ENCODE measurements around the gene DDX25. TPM values are rescaled to one million over a fixed set of nuclear protein-coding genes. Genes with fewer than 3 reads are reported as not detected.

DDX25 gene
- total RNA-seq, 1 experiment from 2014 or later: 1.5 TPM

DNA sequence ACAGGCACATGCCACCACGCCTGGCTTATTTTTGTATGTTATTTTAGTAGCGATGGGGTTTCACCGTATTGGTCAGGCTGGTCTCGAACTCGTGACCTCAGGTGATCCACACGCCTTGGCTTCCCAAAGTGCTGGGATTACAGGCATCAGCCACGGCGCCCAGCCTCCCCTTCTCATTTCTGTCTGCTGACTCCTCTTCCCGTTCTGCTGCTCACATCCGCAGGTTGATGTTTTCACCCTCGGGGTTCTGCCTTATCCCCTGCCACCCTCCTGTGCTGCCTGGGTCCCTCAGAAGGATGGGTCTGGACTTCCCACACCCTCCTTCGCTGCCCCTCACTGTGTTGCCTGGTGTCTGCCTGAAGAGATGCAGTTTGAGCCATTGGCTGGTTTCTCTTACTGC lies 22.4 kb downstream of the DDX25 start:
- DNase-seq (ENCODE audit: low read depth, low spot score): no peak
- in situ Hi-C loops (cut with HindIII; ENCODE audit: low pct_unique_long_range_greater_than_20kb, low sequenced_read_pairs): no loop called here

- no peak for DNase-seq (ENCODE audit: low read depth, low spot score)
- in situ Hi-C loops (cut with HindIII; ENCODE audit: low pct_unique_long_range_greater_than_20kb, low sequenced_read_pairs): no loop called here
These were observed 25.3 kb downstream of the DDX25 start for GRCh38 chr11:125929445-125930075.

GRCh38 chr11:125930076-125930450 lies 25.8 kb downstream of the DDX25 start:
- in situ Hi-C loops (cut with HindIII; ENCODE audit: low pct_unique_long_range_greater_than_20kb, low sequenced_read_pairs): no loop called here
- no peak for DNase-seq (ENCODE audit: low read depth, low spot score)

GRCh38 chr11:125931116-125931515 lies 26.8 kb downstream of the DDX25 start:
- in situ Hi-C loops (cut with HindIII; ENCODE audit: low pct_unique_long_range_greater_than_20kb, low sequenced_read_pairs): no loop called here
- no peak for DNase-seq (ENCODE audit: low read depth, low spot score)

- DNase-seq (ENCODE audit: low read depth, low spot score): no peak
- in situ Hi-C loops (cut with HindIII; ENCODE audit: low pct_unique_long_range_greater_than_20kb, low sequenced_read_pairs): no loop called here
These were observed 27.4 kb downstream of the DDX25 start for GRCh38 chr11:125931668-125932067.

DNA sequence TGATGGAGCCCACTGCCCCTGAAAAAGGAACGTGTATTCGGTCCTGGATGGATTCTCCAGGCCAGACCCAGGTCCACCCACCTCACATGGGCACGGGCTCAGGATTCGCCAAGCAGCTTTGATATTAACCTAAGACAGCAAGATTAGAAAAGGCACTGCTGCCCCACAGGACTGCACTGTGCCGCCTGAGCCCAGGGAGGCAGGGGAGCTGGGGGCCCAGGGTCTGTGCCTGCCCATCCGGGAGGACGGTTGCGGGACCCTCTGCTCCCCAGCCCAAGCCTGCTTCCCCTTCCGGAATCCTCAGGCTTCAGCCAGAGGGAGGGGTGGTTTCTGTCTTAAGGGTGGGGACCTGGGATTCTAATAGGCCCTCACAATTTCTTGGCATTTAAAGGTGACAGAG lies 28.0 kb downstream of the DDX25 start:
- DNase-seq (ENCODE audit: low read depth, low spot score): no peak
- in situ Hi-C loops (cut with HindIII; ENCODE audit: low pct_unique_long_range_greater_than_20kb, low sequenced_read_pairs): no loop called here

DNA sequence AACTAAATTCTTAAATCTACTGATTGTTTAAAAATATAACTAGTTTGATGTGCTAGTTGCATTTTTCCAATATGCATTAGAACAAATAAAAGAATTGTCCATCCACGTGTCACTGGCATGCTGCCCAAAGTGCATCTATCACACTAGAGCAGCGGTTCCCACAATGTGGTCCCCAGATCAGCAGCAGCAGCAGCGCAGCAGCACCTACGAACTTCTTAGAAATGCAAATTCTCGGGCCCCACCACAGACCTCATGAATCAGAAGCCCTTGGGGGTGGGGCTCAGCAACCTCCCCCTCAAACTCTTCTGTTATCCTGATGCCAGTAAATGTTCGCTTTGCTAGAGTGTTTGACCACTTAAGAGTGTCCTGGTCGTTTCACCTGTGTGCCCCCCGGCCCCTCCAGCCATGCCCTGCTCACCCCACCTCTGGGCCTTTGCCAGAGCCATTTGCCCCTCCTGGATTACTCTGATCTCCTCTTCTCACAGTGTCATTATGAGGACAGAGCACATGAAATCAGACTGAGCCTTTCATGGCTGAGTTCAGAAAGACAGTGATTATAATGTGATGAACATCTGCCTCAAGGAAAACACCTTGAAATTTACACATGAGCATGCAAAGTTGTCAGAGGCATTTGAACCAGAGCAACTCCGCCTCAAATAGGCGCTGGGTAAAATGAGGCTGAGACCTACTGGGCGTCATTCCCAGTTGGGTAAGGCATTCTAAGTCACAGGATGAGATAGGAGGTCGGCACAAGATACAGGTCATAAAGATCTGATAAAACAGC lies 28.9 kb downstream of the DDX25 start:
- in situ Hi-C loops (cut with HindIII; ENCODE audit: low pct_unique_long_range_greater_than_20kb, low sequenced_read_pairs): no loop called here
- DNase-seq (ENCODE audit: low read depth, low spot score): no peak

DNA sequence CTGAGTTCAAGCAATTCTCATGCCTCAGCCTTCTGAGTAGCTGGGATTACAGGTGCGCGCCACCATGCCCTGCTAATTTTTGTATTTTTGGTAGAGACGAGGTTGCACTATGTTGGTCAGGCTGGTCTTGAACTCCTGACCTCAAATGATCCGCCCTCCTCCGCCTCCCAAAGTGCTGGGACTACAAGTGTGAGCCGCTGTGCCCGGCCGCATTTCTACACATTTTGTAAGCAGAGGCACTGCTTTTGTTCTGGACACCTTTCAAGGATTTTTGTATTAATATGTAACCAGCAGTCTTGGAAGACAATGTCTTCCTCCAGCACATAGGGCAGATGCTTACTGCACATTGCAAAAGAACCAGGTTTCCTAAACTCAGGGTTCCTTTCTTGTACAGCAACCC lies 30.2 kb downstream of the DDX25 start:
- DNase-seq (ENCODE audit: low read depth, low spot score): no peak
- in situ Hi-C loops (cut with HindIII; ENCODE audit: low pct_unique_long_range_greater_than_20kb, low sequenced_read_pairs): no loop called here

DNA sequence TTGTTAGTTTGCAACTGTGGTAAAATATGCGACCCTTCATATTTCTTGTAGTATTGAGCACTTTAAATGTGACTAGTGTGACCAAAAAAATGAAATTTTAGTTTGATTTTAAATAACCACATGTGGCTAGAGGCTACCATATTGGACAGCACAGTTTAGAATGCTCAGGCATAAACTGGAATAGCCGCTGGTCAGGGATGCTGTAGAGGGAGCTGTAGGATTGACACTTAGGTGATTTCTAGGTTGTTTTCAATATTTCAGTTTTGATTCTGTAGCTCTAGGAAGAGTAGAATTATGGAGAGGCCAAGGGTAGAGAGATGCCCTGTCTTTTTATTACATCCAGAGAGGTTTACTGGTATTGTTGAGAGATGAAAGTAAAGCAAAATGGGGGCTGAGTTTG lies 30.7 kb downstream of the DDX25 start:
- no peak for DNase-seq (ENCODE audit: low read depth, low spot score)
- in situ Hi-C loops (cut with HindIII; ENCODE audit: low pct_unique_long_range_greater_than_20kb, low sequenced_read_pairs): no loop called here

GRCh38 chr11:125935618-125936199 lies 31.4 kb downstream of the DDX25 start:
- no peak for DNase-seq (ENCODE audit: low read depth, low spot score)
- in situ Hi-C loops (cut with HindIII; ENCODE audit: low pct_unique_long_range_greater_than_20kb, low sequenced_read_pairs): no loop called here

DNA sequence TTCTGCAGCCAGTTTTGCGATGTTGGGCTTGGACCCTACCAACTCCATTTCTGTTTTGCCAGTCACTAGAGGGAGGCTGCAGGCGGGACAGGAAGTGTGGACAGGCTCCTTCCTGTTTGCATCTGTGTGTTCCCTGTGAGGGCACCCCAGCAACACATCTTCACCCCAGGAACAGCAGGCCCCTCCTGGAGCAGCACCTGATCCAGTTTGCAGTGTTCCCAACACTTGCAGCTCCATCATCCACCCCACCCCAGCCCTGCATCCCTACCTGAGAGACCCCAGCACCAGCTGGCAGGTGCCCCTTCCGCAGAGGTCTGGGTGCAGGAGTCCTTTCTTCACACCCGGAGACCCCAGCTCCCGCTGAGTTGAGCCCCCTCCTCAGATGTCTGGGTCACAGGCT lies 34.1 kb downstream of the DDX25 start:
- in situ Hi-C loops (cut with HindIII; ENCODE audit: low pct_unique_long_range_greater_than_20kb, low sequenced_read_pairs): no loop called here
- DNase-seq (ENCODE audit: low read depth, low spot score): no peak

DNA sequence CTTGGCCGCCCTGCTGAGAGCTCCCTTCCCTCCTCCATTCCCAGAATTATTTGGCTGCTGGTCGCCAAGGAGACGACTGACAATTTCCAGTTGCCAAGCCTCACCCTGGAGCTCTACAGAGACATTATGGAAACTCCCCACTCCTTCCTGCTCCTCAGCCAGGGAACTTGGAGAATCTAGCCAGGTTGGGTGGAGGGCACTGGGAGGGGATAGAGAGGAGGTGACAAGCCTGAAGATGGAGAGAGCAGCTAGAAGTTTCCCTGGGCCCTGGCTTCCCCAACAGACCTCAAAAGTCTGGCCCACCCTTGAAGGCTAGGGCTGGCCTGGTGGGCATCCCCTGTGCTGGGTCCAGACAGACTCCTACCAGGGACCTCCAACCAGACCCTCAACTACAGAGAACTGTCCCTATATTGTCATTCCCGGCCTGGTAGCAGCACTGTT lies 34.8 kb downstream of the DDX25 start:
- in situ Hi-C loops (cut with HindIII; ENCODE audit: low pct_unique_long_range_greater_than_20kb, low sequenced_read_pairs): no loop called here
- no peak for DNase-seq (ENCODE audit: low read depth, low spot score)

DNA sequence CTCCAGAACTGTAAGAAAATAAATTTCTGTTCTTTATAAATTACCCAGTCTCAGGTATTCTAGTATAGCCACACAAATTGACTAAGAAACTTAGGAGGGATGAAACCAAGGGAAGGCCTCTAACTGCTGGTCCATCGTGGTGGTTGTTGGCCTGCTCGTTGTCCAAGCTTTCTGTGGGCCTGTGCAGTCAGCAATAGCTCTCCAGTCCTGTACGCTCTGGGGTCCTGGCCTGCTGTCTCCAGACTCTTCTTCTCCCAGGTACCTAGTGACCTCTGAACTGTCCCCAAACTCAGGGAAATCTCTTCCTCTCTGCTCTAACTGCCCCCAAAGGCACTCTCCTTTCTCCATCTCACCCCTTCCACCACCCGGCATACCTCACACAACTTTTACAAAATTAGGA lies 35.8 kb downstream of the DDX25 start:
- DNase-seq (ENCODE audit: low read depth, low spot score): no peak
- in situ Hi-C loops (cut with HindIII; ENCODE audit: low pct_unique_long_range_greater_than_20kb, low sequenced_read_pairs): no loop called here

DNA sequence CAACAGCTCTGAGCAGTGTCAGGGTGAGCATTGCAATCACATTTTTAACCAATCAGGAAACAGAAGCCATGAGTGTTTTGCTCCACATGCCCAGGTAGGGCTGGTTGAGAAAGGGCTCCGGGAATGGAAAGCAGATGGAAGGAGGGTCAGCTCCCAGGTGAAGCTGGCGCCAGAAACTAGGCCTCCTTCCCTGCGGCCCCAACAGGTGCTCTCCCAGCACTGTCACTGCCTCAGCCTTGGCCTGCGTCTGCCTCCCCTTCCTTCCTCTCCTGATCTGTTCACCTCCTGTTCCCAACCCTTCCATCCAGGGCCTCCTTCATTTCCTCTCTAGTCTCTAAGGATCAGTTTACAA lies 36.9 kb downstream of the DDX25 start:
- in situ Hi-C loops (cut with HindIII; ENCODE audit: low pct_unique_long_range_greater_than_20kb, low sequenced_read_pairs): no loop called here
- DNase-seq (ENCODE audit: low read depth, low spot score): no peak

GRCh38 chr11:125941619-125942611 lies 37.6 kb downstream of the DDX25 start:
- in situ Hi-C loops (cut with HindIII; ENCODE audit: low pct_unique_long_range_greater_than_20kb, low sequenced_read_pairs): no loop called here
- peak; percentile 43 for DNase-seq (ENCODE audit: low read depth, low spot score)

- in situ Hi-C loops (cut with HindIII; ENCODE audit: low pct_unique_long_range_greater_than_20kb, low sequenced_read_pairs): no loop called here
- no peak for DNase-seq (ENCODE audit: low read depth, low spot score)
These were observed 38.6 kb downstream of the DDX25 start for GRCh38 chr11:125942771-125943428.

- no peak for DNase-seq (ENCODE audit: low read depth, low spot score)
- in situ Hi-C loops (cut with HindIII; ENCODE audit: low pct_unique_long_range_greater_than_20kb, low sequenced_read_pairs): no loop called here
These were observed 39.5 kb downstream of the DDX25 start for GRCh38 chr11:125943661-125944349.
